ENCODE results near the gene ANKRD52. TPM values are rescaled to one million over a fixed set of nuclear protein-coding genes. Genes with fewer than 3 reads are reported as not detected.

The ANKRD52 gene
- total RNA-seq, result 23.8 and 27.5 TPM in 2 replicates

DNA sequence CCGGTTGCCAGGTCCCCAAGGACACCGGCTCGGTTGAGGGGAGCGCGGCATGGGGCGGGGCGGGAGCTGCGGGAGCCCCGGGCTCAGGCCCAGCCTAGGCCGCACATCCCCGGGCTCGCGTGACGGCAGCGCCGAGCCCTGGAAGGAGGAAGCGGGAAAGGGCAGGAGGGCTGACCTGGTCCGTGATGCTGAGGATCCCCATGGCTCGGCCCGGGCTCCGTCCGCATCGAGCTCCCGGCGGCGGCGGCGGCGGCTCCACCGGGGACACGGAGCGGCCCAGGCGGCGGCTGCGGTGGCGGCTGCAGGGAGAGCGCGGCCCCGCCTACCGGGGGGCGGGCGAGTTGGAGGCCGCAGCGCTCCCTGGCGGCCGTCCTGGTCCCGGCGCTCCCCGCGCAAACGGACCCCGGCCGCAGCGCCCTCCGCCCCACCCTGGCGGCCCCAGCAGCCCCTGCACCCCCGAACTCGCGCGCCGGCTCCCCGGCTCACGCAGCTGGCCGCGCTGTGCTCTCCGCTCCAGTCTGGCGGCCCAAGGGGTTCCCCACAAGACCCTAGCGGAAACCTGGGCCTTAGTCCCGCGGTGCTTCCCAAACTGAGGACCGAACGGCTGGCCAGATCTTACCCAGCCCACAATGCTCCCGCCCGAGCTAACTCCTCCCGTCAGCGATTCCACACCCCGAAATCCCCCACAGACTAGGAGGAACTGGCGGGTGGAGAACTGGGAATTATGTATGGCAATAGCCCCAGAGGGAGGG is at the start of gene ANKRD52:
TSS of gene ANKRD52 (minus strand) at position 317 of the 752 bp plus-strand sequence. CDS start at position 202, 115 bp downstream.

DNA sequence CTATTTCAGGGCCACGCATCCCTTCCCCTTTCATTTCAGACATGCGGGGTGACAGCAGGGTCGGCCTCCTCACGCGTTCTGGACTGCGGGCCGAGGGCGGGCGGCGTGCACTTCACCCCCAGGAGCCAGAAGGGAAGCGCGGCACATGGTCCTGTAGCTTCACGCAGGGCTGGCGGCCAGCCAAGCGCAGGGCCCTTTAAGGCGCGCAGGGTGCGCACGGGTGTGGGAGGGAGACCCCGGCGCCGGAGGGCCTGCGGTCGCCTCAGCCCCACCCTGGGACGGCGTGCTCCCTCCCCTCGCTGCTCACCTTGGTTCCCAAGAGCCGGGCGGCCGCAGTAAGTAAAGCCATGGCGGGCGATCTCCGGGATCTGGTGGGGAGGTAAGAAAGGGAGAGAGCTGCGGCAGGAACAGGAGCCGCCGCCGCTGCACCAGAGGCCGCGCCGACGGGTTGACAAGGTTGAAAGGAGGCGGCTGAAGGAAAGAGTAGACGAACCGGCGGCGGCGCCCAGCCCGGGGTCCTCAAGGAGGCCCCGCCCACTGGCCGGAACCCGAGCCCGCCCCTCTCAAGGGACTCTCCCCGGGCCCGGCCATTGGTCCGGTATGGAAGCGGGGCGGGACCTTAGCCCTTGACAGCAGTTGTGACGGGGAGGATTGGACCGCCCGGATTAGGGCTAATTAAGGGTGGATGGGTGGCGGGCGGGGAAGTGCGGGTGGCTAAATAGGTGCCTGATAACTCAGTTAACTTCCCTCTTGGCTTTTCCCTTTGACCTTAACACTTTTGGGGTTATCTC is 41.9 kb upstream of the ANKRD52 start, which contains the start of gene CS:
TSS of gene CS (minus strand) at position 478 of the 791 bp plus-strand sequence. CDS start at position 349, 129 bp downstream.

DNA sequence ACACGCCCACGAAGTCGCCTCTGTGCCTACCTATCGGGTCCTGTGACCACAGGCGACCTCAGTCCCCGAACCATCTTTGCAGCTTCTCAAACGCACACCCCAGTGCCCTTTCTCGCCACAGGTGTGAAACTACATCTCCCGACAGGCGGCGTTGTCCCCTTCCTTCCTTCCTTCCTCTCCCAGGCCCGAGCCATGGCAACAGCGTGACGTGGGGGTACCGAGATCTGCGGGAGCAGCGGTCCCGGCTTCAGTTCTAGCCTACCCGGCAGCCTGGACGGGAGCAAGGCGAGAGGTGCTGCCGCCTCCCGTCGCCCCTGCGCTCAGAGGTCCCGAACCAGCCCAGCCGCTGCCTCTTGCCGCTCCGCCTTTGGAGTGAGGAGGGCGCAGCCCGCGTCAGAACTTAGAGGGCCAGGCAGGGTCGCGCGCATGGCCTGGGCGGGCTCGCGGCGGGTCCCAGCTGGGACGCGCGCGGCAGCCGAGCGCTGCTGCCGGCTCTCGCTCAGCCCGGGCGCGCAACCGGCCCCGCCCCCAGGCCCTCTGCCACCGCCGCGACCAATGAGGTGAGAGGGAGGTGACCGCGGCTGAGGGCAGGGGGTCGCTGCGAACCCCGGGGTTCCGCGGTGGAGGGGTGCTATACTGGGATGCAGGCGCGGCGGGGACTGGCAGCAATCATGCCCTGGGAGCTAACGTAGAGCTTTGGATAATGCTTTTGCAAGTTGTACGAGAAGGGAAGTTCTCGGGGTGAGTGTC is 8.7 kb upstream of the ANKRD52 start, which contains the start of gene COQ10A:
TSS of gene COQ10A (plus strand) at position 250 of the 750 bp plus-strand sequence. CDS start at position 427, 177 bp downstream.

DNA sequence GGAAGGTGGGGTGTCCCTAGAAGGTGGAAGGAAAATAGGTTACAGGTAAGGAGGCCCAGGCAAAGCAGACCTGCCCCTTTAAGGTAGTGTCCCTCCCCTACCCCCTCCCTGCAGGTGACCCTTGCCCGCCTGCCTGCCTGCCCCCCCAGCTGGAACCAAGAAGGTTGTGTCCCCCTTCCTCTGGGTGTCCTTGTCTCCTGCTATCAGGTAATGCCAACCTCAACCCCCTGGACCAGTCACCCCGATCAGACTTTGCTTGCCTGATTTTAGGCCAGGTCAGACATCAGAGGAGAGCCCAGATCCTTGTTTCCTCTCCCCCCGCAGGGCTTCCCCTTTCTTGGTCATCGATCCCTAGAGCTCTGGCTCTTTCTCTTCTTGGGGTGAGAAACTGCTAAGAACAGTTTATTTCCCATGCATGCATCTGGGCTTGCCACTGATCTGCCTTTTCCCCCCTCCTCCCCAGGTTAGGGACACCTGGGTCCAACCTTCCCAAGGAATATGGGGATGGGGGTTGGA is 28.2 kb downstream of the ANKRD52 start, which contains the start of gene SLC39A5:
TSS of gene SLC39A5 (plus strand) at position 136 of the 516 bp plus-strand sequence. CDS start 1,224 bp downstream, outside the sequence.

DNA sequence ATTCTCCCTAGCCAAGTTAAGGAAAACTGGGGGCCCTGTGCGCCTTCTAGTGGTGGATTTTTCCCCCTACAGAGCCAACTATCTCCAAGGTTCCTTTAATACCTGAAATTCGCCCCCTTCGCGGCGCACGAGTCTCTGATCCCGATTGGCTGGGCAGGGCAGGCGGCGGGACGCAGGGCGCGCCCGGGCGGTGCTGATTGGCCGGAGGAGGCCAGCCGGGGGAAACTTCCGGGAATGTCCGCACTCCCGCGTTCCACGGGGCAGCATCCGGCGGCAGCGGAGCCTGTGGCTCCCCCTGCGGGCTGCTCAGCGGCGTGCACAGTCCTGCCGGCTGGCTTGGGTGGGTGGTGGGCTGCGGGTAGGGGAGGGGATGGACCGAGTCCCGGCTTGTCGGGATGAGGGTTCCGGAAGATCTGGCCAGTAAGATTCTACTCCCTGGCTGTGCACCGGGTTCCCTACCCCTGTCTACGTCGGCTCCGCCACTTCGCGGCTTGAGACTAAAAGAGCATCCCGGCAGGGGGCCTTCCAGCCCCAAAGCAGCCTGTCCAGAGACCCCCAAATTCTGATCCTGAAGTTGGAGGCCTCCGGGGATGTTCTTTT is 34.0 kb downstream of the ANKRD52 start, which contains the start of gene NABP2:
TSS of gene NABP2 (plus strand) at position 241 of the 600 bp plus-strand sequence. CDS start 515 bp downstream, outside the sequence.

DNA sequence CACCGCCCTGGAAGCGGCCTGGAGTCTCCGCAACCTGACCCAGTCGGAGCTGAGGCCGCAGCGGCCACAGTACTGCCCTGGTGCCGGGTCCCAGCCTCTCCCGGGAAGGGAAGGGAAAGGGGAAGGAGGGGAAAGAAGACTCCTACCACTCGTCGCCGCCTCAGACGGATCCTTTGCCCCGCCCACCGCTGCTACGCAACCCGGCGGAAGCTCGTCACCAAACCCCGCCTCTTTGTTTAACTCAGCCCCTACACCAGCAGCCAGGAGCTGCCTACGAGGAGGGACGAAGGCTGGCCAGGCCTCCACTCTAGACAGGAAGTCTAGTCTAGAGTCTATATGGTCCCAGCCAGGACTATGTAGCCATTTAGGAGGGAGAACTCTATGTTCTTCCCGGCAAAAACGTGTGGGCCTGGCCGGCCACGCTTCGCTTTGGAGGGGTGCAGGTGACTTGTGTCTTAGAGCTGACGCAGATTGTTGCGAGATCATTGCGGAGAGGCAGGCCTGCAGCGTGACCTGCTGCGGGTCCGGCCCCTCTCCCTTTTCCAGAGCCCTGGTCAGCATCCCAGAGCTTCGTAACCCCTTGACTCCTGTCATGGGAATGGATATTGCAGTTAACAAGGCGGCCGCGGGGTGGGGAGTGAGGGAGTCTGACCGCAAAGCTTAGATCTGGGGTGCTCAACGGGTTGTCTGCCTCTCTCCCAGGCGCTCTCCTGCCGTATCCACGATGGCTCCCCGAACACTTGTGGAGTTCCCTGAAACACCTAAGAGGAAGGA is 36.2 kb downstream of the ANKRD52 start, which contains the start of gene RNF41:
TSS of gene RNF41 (minus strand) at position 166 of the 774 bp plus-strand sequence. CDS start 7,875 bp downstream, outside the sequence.

DNA sequence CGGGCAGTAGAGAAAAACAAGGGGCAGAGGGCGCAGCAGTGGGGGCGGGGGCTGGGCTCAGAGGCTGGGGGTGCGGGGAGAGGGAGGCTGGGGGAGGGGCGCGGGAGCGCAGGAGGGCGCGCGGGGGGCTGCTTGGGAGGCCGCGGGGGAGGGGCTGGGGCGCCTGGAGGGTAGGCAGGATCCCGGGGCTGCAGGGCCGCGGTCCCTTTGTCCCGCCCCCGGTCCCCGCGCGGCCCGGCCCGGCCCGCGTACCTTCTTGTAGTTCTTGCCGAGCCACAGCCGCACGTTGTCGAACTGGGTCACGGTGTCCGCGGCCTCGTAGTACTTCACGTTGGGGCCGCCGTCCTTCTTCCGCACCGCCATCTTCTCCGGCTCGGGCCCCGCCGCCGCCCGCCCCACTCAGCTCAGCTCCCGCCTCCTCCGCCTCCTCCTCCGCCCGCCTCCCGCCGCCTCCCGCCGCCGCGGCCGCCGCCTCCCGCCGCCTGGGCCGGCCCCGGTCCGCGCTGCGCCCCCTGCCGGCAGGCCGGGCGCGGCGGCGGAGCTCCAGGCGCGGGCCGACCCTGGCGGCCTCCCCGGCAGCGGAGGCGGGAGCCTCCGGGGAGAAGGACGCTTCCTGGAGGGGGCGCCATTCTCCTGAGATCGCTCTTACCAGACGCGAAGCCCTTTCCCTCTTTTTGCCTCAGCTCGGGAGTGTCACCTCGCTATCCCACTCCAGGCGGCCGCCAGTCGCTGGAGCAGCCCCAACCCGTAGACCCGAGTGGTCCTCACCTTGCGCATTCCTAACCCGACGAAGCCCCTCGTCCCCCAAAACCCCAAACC is 68.9 kb downstream of the ANKRD52 start, which contains the start of gene SMARCC2:
TSS of gene SMARCC2 (minus strand) at position 385 of the 819 bp plus-strand sequence. CDS start at position 363, 22 bp downstream.

Other genes with a start within 250 kb of the ANKRD52 start
- 0.67 and 0.98 TPM in 2 replicates for gene IKZF4, start 237.3 kb downstream of the ANKRD52 start, total RNA-seq
- 615 and 807 TPM in 2 replicates for gene RPS26, start 216.5 kb downstream of the ANKRD52 start, total RNA-seq
- gene ERBB3, start 178.2 kb downstream of the ANKRD52 start, total RNA-seq, result 0.33 and 0.48 TPM in 2 replicates
- 183 and 261 TPM in 2 replicates for gene PA2G4, start 153.8 kb downstream of the ANKRD52 start, total RNA-seq
- 1,748 and 2,622 TPM in 2 replicates for gene RPL41, start 141.8 kb downstream of the ANKRD52 start, total RNA-seq
- 7.2 and 7.8 TPM in 2 replicates for gene ZC3H10, start 140.1 kb downstream of the ANKRD52 start, total RNA-seq
- 331 and 343 TPM in 2 replicates for gene ESYT1, start 130.1 kb downstream of the ANKRD52 start, total RNA-seq
- gene MYL6B, start 105.8 kb downstream of the ANKRD52 start, total RNA-seq, result 70.0 and 90.5 TPM in 2 replicates
- gene MYL6, start 100.0 kb downstream of the ANKRD52 start, total RNA-seq, result 1,838 and 2,061 TPM in 2 replicates
- gene SMARCC2, start 68.9 kb downstream of the ANKRD52 start, total RNA-seq, result 69.6 and 70.5 TPM in 2 replicates
- gene RNF41, start 36.5 kb downstream of the ANKRD52 start, total RNA-seq, result 92.1 and 143 TPM in 2 replicates
- gene NABP2, start 34.0 kb downstream of the ANKRD52 start, total RNA-seq, result 30.2 and 33.0 TPM in 2 replicates
- not detected in 2 replicates for gene SLC39A5, start 28.3 kb downstream of the ANKRD52 start, total RNA-seq
- gene COQ10A, start 8.6 kb upstream of the ANKRD52 start, total RNA-seq, result 7.8 and 11.7 TPM in 2 replicates
- 213 and 238 TPM in 2 replicates for gene CS, start 41.9 kb upstream of the ANKRD52 start, total RNA-seq
- gene CNPY2, start 57.6 kb upstream of the ANKRD52 start, total RNA-seq, result 102 and 107 TPM in 2 replicates
- 11.8 and 16.3 TPM in 2 replicates for gene PAN2, start 75.6 kb upstream of the ANKRD52 start, total RNA-seq
- 0.76 TPM in 1 of 2 replicates, not detected in the other for gene IL23A, start 80.5 kb upstream of the ANKRD52 start, total RNA-seq
- gene STAT2, start 101.7 kb upstream of the ANKRD52 start, total RNA-seq, result 69.4 and 94.7 TPM in 2 replicates
- not detected in 2 replicates for gene APOF, start 104.5 kb upstream of the ANKRD52 start, total RNA-seq
- gene TIMELESS, start 191.0 kb upstream of the ANKRD52 start, total RNA-seq, result 5.2 and 7.5 TPM in 2 replicates
- 0.29 TPM in 1 of 2 replicates, not detected in the other for gene MIP, start 196.3 kb upstream of the ANKRD52 start, total RNA-seq
- gene SPRYD4, start 210.2 kb upstream of the ANKRD52 start, total RNA-seq, result 2.6 and 3.4 TPM in 2 replicates
- not detected in 2 replicates for gene GLS2, start 229.8 kb upstream of the ANKRD52 start, total RNA-seq

Data from vein endothelial cell (primary cell).